Muscle of back (tissue), 11 donors: ENCODE results near the gene PNPLA1. TPM values are rescaled to one million over a fixed set of nuclear protein-coding genes. Genes with fewer than 3 reads are reported as not detected.

Source experiments
- DNase-seq, 3 donors: peaks; one replicate each; pipeline versions ENCODE4 v3.0.0 to v3.0.0-alpha.2; 2013
- polyA plus RNA-seq, 10 donors: library from polyadenylated mRNA; unstranded; fragments of 120-200 nt; gene quantifications; one replicate each; pipeline ENCODE4 v1.2.1, GENCODE V29; 2013; ENCODE audit not compliant: insufficient read length in 10 of 10

PNPLA1 gene
- polyA plus RNA-seq, 10 donors: 0.09 to 1.7 (median 0.12) TPM; not detected in 4

DNA sequence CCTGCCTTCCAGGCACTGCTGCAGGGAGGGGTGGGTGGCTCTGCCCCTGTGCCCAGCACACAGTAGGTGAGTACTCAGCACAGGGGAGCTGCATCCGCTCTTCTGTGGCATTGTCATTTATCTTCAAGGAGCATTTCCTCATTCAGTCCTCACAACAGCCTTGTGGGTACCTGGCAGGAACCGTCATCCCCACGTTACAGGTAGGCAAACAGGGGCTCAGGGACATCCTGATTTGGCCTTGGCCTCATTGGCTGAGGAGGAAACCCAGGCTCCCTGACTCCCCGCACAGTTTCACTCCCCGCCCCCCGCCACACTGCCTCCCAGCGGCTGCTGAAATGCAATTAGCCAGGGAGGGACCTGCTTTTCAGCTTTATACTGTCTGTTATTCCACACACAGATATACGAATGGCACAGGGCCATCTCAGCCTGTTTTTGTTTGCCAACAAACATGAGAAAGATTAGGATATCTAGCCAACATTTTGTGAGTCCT is 24.2 kb upstream of the PNPLA1 start:
- peak in 1 of 3 donors; percentile 52 for DNase-seq

DNA sequence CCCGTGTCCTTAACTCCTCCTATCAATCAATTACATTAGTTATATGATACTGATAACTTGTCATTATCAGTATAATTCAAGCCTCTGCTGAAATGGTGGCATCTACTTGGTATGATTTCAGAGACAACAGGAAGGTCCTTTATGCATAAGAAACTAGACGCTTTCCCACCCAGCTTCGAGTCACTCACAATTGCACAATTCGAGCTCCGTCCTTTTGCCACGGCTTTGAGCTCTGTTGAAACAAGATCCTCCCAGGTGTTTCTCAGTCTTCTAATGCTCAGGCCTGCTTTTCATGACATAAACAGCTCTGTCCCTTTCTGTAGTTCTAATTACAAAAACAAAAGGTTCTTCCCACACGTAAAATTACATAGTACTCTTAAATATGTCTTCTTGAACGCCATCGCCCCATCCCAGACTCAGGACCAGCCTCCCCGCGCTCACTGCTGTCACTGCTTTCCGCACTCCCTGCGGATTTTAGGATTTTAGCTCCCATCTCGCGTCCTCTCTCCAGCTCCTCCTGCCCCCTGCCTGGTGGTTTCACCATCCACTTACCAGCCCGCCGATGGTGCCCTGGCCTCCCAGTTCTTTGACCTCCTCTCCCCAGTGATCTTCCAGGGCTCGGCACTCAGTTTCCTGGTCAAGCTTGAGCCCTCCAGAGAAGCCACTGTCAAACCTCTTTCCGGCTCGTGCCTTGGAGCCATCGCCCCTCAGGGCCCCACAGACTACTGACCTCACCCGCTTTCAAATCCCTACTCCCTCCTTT is 23.2 kb upstream of the PNPLA1 start:
- DNase-seq: no peak

DNA sequence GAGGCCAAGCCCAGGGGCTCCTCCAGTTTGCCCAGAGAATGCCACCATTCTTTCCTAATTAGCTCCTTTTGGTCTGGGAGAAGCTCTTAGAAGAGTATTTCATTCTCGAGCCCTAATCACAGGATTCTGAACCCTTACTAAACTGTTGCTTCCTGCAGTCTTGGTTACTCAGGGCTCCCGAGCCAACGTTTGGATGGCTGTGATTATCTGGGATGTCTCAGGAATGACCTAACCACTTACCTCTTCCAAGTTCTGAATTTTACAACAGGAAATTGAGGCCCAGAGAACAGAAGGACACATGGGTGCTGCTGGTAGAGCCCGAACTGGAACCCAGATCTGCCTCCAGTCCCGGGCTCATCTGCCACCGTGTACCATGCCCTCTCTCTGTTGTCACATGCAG is 22.2 kb upstream of the PNPLA1 start:
- peak in 2 of 3 donors; percentile 26 to 44 for DNase-seq

DNA sequence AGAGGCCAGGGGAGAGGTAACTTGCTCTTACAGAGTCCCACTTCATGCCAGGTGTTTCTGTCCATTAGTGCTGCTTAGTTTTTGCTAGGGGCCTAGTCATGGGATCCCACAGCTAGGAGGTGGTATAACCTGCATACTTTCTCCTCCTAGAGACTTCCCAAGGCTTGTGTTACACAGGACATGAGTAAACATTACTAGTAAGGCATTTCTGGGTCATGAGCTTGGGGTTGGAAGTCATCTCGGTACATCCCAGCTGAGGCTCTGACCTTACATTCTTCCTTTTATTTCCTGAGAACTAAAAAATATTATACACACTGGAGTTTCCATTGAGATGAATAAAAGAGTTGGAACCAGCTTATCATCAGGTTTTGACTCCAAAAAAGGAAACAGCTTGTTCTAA is 20.9 kb upstream of the PNPLA1 start:
- DNase-seq: peak in 1 of 3 donors; percentile 16

DNA sequence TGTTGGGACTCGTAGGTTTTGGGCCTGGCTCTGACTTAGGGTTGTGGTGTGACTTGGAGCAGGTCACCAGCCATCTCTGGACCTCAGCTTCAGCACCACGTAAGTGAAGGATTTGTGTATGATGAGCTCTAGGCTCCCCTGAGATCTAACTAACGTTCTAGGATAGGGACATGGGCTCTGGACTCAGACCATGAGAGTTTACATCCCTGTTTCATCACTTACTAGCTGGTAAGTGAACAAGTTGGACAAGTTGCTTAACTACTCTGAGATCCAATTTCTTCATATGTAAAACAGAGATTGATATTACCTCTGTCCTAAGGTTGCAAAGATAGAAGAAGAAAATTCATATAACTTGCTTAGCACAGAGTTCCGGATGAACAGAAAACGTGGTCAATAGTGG is 20.3 kb upstream of the PNPLA1 start:
- DNase-seq: no peak

DNA sequence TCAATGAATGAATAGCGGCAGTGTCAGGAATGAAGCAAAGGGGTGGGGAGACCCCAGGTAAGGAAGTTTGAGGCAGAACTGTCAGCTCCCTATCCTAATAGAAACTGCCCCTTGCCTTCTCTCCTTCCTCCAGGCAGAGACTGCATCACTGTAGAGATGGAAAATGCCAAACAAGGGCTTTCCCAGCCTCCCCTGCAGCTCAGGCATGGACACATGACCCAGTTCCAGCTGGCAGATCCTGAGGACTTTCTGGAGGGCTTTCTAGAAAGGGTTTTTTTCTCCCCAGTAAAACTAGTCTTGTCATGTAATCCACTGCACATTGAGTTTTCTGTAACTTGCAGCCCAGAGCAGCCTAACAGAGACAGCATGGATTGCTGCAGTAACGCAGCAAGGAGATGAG is 17.9 kb upstream of the PNPLA1 start:
- no peak for DNase-seq

DNA sequence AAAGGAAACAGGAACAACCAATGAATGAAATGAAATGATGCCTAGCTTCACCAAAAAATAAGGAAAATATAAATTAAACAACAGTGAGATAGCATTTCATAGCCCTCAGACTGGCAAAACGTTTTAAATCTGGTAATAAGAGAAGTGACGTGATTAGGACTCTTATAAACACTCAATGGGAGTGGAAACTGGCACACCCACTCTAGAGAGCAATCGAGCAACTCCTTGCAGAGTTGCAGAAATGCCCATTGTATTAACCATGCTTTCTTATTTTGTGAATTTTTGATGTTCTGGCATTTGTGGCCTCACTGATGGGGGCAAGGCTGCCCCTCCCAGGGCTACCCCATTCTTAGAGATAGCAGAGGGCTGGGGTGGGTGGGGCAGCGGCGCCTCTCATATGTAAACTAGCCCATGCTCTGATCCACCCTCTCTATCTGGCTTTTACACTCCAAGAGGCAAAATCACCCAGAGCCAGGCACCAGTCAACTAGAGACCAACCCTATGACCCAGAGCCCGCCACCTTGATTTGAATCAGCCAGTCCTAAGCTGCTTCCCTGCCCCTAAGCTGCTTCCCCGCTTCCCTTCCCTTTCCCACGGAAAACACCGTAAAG is 6.4 kb upstream of the PNPLA1 start:
- no peak for DNase-seq

DNA sequence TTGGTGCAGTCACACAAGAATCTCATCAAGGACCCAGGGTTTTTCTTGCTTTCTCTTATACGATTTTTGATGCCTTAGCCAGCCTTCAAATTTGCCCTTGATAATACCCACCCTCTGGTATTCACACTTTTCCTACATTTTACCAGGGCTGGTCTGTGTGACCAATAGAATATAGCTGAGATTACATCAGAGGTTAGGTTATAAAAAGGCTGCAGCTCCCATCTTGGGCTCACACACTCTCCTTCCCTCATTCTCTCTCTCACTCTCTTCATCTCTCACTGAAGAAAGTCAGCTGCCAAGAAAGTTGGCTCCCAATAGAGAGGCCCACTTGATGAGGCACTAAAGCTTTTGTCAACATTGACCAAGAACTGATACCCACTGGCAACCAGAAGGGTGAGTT is 4.1 kb upstream of the PNPLA1 start:
- DNase-seq: no peak

DNA sequence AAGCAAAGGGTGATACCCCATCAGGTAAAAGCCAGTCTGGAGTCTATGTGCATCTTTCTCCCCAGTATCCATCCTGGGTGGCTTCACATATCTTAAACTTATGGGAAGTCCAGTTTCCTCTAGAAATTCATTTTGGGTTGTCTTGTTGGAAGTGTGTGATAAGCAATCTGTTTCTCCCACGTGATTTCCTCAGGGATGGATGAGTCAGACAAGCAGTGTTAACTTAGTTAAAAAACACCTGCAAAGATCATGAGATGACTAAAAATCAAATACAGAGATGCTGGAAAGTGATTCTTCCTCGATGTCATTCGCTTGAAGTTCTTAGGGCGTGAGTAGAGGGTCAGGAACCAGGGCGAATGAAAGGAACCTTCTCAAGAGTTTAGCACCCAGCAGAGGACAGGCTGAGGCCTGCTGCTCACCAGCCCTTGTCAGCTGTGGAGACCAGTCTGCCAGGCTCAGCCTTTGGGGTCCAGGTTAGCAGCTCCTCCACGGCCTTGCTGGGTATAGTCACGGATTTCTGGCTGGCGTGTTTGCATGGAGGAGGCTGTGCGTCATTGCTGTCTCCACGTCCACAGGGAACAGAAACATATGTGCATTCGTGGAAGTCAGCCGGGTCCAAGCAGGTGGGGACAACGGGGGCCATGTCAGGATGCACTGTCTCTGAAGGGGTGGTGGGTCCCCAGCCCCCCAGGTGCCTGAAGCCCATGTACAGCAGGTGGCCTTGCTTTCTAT is 2.8 kb upstream of the PNPLA1 start:
- no peak for DNase-seq

DNA sequence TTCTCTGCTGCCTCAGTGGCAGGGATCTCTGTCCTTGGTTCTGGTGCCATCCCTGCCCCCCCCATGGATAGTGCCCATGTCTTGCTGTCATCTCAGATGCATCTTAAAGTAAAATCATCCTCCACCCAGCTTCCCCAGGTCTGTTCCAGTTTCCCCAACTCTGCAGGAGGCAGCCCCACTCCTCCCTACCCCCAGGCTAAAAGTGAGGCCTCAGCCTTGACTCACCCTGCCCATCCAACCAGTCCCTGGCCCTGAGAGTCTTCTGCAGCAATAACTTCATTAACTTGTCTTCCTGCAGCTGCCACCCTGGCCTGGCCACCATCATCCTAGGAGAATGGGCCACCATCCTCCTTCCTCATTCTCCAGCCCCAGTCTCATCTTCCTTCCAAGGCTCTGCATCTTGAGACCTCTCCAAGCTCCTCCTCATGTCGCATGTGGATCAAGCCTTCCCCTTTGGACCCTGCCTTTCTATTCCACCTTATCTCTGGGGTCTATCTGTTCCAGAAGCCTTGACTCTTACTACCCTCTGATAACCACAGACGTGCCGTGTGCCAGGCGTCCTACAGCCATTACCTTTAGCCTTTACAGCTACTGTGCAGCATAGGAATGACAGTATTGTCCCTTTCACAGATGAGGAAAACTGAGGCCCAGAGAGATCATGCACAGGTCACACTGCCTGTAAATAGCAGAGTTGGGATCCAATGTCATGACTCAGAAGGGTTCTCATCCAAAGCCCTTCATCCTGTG is 2.0 kb upstream of the PNPLA1 start:
- DNase-seq: no peak

DNA sequence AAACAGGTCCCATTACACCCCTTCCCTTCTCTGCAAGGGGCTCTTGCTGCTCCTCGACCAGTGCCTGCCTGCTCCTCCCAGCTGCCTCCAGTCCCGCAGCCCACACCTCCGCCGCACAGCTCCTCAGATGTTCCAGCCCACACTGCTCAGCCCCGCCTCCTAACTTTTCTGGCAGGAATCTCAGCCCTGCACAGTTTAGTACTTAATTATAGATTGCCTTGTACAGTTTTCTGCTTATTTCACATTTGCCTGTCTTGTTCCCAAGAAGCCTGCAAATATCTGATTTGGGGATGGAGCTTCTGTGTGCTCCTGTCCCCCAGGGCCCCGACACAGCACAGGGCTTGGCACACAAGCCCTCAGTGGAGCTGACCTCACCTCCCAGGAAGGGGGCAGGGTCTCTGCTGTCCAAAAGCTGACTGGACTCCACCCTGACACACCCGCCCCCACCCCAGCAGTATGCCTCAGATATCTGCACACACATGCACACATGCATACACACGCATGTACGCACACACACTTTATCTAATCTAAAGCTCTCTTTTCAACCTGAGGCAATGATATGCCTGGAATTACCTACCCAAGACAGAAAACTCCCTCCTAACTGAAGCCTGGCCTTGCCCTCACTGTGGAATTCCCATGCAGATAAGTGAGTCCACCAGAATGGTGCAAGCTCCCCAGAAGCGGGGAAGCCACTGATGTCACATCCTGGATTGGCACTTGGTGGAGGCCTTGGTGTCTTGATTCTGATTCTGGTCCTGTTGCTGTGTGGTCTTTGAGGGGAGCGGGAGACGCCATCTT is 1.2 kb upstream of the PNPLA1 start:
- peak in 1 of 3 donors; percentile 31 for DNase-seq

DNA sequence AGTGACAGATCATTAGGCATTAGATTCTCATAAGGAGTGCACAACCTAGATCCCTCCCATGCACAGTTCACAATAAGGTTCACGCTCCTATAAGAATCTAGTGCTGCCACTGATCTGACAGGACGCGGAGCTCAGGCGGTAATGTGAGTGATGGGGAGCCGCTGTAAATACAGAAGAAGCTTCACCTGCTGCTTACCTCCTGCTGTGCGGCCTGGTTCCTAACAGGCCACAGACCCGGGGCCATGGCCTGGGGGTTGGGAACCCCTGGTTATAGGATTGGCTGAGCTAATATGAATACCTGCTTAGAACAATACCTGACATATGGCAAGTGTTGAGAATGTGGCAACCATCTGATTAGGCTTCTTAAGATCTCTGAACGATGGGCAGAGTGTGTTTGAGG is 2.4 kb downstream of the PNPLA1 start:
- DNase-seq: no peak

DNA sequence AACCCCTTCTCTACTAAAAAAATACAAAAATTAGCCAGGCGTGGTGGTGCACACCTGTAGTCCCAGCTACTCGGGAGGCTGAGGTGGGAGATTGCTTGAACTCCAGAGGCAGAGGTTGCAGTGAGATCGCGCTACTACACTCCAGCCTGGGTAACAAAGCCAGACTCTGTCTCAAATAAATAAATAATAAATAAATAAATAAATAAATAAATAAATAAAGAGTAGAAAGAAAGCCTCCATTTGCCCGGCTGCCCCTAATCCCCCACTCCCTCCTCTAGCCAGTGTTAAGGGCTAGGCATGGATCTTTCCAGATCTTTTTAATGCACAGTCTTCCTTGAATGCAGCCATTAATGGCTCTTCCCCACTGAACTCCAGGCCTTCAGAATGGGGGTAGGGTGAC is 3.2 kb downstream of the PNPLA1 start:
- no peak for DNase-seq

DNA sequence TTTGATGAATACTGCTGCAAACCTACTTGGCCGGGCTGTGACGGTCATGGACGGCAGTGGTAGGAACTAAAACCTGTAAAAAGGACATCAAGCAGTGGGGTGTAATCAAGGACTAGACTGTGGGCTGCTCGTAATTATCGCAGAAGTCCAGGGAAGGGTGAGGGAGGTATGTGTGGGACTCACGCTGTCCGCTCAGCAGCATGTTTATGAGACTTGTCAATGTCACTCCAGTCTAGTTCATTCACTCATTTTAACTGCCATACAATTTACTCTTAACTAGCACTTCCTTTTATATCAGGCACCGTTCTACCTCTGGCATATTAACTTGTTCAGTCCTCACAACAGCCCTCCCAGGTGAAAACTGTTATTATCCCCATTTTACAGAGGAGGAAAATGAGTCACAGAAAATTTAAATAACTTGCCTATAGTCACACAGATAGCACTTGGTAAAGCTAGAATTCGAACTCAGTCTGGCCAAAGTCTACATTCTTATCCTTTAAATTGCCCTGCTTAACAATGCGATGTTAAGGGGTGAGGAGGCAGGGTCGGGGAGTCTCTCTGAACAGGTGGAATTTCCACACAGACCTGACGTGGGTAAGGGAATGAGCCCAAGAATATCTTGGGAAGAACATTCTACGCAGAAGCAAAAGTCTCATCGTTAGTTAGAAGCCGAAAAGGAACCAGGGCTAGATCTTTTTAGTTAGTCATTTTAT is 4.1 kb downstream of the PNPLA1 start:
- DNase-seq: no peak

DNA sequence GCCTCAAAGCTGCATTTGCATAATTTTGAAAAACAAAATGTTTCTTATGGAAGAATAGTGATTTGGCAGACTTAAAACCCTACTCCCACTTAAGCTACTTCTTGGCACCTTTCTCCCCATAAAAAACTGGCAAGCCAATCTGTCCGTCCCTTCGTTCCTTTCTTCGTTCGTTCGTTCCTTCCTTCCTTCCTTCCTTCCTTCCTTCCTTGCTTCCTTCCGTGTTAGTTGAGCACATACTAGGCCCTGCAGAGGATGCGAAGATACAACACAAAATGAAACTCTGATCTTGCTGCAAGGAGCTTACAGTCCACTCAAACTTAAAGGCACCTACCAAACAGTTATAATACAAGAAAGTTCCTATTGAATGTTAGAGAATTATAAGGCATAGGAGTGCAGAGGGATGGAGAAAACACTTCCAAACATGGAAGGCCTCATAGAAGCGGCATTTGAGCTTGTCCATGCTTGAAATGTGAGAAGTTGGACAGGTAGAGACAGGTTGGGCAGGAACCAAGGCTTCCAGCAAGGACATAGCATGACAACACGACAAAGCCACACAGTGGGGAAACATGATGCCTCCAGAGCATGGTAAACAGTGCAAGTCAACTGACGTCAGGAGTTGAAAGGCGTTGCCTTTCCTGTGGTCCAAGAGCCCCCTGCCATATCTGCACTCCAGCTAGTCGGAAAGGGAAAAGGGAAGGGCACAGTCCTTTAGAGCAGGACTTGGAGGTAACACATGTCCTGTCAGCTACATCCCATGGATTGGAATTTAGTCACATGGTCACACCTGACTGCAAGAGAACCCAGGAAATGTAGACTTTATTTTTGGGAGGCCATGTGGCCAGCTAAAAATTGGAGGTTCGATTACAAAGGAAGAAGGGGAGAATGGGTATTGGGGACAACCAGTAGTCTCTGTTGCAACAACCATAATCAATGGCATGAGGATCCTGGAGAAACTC is 7.0 kb downstream of the PNPLA1 start:
- DNase-seq: no peak

DNA sequence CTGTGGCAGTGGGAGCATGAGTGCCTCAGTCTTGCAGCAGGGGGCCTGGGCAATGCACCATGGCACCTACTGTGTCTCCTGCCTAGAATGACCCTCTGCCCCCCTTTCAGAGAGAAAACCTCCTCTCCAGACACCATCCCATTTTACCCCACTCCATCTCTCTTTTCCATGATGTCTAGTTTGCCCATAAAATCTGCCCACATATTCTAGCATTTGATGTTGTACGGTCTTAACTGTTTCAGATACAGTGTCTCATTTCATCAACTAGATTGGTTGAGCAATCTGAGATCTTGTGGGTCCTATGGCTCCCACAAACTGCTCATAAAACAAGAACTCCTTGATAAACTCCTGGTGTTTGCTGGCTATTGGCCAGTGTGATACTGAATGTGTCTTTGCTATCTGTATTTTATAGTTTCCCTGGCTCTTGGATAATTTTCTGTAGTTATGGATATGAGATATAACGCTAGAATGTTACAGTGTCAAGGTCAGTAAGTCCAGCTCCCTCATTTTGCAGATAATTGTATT is 8.1 kb downstream of the PNPLA1 start:
- DNase-seq: no peak

DNA sequence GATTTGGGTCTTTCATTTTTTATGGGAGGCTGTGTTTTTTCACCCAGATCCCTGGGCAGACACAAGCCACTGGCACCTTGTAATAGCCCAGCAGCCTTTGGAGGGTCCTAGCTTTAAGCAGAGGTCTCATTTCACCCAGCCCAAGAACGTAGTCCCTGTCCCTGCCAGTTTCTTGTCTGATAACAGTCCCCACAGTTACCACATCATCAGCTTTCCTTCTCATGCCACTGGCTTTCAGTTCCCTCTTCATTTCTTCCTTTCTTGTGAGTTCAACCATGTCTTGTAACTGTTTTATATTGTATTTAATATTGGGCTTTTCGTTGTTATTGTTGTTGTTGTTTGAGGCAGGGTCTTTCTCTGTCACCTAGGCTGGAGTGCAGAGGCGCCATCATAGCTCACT is 10.6 kb downstream of the PNPLA1 start:
- no peak for DNase-seq

DNA sequence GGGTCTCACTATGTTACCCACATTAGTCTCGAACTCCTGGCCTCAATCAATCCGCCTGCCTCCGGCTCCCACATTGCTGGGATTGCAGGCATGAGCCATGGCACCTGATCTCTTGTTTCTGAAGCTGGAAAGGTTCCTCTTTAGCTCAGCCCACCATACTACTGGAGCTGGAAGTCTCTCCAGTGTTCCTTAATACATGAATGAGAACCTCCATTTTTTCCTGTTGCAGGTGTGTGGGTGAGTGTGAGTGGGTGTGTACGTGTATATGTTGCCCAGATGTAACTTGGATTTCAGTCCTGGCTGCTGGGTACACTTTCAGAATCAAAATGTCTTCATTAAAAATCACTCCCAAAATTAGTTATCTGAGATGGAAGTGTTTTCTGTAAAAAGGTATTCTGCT is 11.1 kb downstream of the PNPLA1 start:
- DNase-seq: no peak

DNA sequence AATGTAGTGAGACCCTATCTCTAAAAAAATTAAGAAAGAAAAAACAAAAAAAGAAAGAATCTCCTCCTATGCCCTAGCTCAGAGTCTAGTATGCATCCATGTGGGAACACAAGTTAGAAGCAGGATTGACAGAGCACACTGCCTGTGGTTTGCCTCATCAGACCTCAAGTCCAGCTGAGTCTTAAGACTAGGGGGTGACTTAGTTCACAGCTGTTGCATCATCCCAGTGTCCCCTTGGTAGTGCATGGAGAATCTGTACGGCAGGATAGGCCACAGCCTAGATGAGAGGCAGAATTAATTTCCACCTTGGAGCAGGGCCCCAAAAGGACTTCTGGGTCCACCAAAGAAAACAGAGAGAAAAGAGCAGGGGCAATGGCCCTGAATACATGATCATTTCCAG is 13.7 kb downstream of the PNPLA1 start:
- no peak for DNase-seq
